ENCODE data around the gene EEF2.

The EEF2 gene

GRCh38 chr19:3958836-3959765 is 26.2 kb downstream of the EEF2 start:
- TF ChIP-seq NFIC (IDR thresholded peaks at IDR 0.05) (no peak), TAF1 (IDR thresholded peaks at IDR 0.05; ENCODE audit: low read depth) (no peak), TEAD4 (IDR thresholded peaks at IDR 0.05) (no peak), EP300 (IDR thresholded peaks at IDR 0.05; ENCODE audit: borderline replicate concordance) (no peak), CEBPB (IDR thresholded peaks at IDR 0.05) (no peak), FOXM1 (IDR thresholded peaks at IDR 0.05; ENCODE audit: borderline replicate concordance, low read depth) (no peak), CREB1 (IDR thresholded peaks at IDR 0.05; ENCODE audit: low read depth) (no peak), EGR1 (IDR thresholded peaks at IDR 0.05) (no peak)
- TF ChIP-seq, protein P1, sequence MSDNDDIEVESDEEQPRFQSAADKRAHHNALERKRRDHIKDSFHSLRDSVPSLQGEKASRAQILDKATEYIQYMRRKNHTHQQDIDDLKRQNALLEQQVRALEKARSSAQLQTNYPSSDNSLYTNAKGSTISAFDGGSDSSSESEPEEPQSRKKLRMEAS (IDR thresholded peaks at IDR 0.05) = no peak
- TF ChIP-seq, protein P2, sequence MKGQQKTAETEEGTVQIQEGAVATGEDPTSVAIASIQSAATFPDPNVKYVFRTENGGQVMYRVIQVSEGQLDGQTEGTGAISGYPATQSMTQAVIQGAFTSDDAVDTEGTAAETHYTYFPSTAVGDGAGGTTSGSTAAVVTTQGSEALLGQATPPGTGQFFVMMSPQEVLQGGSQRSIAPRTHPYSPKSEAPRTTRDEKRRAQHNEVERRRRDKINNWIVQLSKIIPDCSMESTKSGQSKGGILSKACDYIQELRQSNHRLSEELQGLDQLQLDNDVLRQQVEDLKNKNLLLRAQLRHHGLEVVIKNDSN (IDR thresholded peaks at IDR 0.05) = no peak

DNA sequence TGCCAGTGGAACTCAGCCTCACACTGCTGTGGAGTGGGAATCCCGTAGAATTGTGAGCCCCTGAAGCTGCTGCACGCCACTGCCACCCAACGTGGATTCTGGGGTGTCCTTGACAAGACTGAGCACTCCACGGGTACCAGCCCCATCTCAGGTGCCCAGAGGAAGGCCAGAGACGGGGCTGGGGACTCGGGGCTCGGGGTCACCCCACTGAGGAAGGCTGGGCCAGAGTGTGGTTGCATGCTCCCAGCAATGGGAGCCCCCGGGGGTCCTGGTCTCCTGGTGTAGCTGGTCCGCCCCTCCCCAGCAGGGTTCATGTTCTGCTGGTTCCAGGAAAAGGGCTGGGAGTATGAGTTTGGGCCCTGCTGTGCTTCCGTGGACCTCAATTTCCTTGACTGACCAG is 29.6 kb downstream of the EEF2 start:
- TF ChIP-seq EP300 (IDR thresholded peaks at IDR 0.05; ENCODE audit: borderline replicate concordance) (no peak), NFIC (IDR thresholded peaks at IDR 0.05) (no peak)
- TF ChIP-seq, protein P2 (IDR thresholded peaks at IDR 0.05) = no peak

DNA sequence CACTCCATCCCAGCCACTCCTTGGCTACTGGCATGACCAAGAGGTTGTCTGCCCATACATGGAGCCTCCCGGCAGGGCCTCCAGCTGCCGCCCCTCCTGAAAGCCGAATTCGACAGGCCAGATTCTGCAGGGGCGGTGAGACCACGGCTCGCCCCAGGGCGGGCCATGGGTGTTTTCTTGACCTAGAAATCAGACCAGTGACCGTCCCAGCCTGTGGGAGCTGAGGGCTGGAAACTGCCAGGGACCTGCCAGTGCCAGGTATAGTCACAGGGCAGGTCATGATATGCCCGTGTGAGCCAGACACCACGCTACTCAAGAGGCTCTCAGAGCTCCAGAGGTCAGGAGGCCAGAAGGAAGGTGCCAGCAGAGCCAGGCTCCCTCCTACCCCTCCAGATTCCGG is 31.2 kb downstream of the EEF2 start:
- TF ChIP-seq, protein P3, sequence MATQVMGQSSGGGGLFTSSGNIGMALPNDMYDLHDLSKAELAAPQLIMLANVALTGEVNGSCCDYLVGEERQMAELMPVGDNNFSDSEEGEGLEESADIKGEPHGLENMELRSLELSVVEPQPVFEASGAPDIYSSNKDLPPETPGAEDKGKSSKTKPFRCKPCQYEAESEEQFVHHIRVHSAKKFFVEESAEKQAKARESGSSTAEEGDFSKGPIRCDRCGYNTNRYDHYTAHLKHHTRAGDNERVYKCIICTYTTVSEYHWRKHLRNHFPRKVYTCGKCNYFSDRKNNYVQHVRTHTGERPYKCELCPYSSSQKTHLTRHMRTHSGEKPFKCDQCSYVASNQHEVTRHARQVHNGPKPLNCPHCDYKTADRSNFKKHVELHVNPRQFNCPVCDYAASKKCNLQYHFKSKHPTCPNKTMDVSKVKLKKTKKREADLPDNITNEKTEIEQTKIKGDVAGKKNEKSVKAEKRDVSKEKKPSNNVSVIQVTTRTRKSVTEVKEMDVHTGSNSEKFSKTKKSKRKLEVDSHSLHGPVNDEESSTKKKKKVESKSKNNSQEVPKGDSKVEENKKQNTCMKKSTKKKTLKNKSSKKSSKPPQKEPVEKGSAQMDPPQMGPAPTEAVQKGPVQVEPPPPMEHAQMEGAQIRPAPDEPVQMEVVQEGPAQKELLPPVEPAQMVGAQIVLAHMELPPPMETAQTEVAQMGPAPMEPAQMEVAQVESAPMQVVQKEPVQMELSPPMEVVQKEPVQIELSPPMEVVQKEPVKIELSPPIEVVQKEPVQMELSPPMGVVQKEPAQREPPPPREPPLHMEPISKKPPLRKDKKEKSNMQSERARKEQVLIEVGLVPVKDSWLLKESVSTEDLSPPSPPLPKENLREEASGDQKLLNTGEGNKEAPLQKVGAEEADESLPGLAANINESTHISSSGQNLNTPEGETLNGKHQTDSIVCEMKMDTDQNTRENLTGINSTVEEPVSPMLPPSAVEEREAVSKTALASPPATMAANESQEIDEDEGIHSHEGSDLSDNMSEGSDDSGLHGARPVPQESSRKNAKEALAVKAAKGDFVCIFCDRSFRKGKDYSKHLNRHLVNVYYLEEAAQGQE (IDR thresholded peaks at IDR 0.05; ENCODE audit: low read depth) = no peak
- TF ChIP-seq, protein P2 (IDR thresholded peaks at IDR 0.05) = no peak
- TF ChIP-seq EP300 (IDR thresholded peaks at IDR 0.05; ENCODE audit: borderline replicate concordance) = no peak
- no peak for TF ChIP-seq TAF1 (IDR thresholded peaks at IDR 0.05; ENCODE audit: low read depth)
- no peak for TF ChIP-seq CEBPB (IDR thresholded peaks at IDR 0.05)
- no peak for TF ChIP-seq TCF12 (IDR thresholded peaks at IDR 0.05; ENCODE audit: low read depth)
- TF ChIP-seq RAD21 (IDR thresholded peaks at IDR 0.05; ENCODE audit: low read depth) = no peak
- TF ChIP-seq, protein P1 (IDR thresholded peaks at IDR 0.05) = no peak
- no peak for TF ChIP-seq ZBTB7A (IDR thresholded peaks at IDR 0.05; ENCODE audit: low read depth)
- TF ChIP-seq NFIC (IDR thresholded peaks at IDR 0.05) = no peak
- no peak for TF ChIP-seq FOXM1 (IDR thresholded peaks at IDR 0.05; ENCODE audit: borderline replicate concordance, low read depth)
- TF ChIP-seq CREB1 (IDR thresholded peaks at IDR 0.05; ENCODE audit: low read depth) = no peak
- TF ChIP-seq EGR1 (IDR thresholded peaks at IDR 0.05) = no peak
- TF ChIP-seq TEAD4 (IDR thresholded peaks at IDR 0.05) = no peak
- TF ChIP-seq YY1 (IDR thresholded peaks at IDR 0.05; ENCODE audit: low read depth) = no peak

DNA sequence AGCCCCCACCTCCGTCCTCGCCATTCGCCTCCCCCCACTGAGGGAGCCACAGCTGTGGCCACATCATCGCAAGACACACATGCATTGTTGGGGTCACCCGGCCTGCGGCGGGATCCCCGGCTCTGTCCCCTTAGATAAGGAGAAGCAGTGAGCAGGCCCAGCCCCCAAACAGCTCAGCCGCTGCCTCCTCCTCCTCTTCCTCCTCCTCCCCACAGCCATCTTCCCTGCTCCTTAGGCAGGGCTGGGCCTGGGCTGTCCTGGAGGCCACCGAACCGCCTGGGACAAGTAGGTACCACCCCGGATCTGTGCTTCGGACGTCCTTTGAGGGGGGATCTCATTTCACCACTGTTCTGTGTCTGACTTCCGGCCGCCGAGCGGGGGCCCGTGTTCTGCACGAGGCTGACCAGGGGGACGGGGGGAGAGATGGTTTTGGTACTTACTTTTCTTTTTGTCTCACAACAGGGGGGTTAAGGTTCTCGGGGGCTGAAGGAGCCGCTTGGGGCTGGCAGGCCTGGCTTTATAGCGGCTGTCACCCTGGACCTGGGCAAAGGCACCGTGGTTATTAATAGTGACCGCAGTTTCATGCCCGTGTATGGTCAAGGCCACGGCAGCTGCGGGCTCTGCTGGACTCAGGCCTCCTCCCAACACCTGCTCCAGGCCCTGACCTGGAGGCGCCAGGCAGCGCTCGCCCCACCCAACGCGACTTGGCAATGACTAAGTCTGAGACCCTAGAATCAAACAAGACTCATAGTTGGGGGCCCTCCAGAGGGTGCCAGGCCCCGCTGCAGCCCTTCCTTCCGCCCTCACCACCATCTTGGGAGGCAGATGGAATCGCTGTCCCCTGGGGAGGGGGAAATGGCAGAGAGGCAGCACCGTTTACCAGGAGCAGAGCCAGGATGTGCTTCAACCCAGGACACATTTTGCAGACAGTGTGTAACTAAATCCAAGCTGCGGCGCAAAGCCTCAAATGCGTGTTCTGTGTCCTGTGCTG is 34.1 kb downstream of the EEF2 start:
- TF ChIP-seq, protein P2 (IDR thresholded peaks at IDR 0.05) = no peak
- TF ChIP-seq NFIC (IDR thresholded peaks at IDR 0.05) (no peak), TAF1 (IDR thresholded peaks at IDR 0.05; ENCODE audit: low read depth) (no peak)

DNA sequence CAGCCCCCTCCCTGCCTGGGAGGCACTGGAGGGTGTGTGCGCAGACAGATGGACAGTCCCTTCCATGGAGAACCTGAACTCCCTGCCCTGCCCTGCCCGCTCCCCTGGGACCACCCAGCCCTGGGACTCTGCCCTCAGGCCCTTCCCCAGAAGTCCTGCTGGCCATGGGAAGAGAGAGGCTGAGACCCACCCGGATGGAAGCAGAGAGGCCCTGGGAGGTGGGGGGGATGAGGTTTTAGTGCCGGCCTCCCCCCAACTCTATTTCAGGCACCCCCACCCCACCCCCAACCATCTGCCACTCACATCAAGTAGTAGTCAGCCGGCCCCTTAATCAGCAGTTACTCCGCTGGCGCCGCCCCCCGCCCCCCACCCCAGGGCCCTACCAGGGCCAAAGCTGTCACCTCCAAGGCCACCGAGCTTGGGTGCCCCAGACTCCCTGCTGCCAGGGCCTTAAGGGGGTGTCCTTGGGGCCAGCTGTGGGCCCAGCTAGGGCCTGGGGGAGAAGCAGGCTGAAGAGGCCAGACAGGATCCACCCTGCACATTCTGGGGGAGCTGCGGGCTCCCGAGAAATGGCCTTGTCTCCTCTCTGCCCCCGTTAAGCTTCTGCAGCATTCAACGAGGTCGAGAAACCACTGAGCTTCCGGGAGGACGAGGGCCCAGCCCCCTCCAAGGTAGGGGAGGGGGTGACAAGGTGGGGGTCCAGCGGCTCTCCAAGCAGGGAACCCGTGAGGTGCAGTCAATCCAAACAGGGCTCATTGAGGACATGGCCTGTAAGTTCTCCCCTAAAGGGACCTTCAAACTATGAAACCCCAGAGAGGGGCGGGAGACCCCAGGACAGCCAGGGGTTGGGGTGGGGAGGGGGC is 35.0 kb downstream of the EEF2 start:
- TF ChIP-seq YY1 (IDR thresholded peaks at IDR 0.05; ENCODE audit: low read depth) (no peak), TCF12 (IDR thresholded peaks at IDR 0.05; ENCODE audit: low read depth) (no peak), ZBTB7A (IDR thresholded peaks at IDR 0.05; ENCODE audit: low read depth) (no peak), NFIC (IDR thresholded peaks at IDR 0.05) (no peak), CEBPB (IDR thresholded peaks at IDR 0.05) (no peak), EGR1 (IDR thresholded peaks at IDR 0.05) (no peak), CREB1 (IDR thresholded peaks at IDR 0.05; ENCODE audit: low read depth) (no peak), TAF1 (IDR thresholded peaks at IDR 0.05; ENCODE audit: low read depth) (no peak), EP300 (IDR thresholded peaks at IDR 0.05; ENCODE audit: borderline replicate concordance) (no peak), RAD21 (IDR thresholded peaks at IDR 0.05; ENCODE audit: low read depth) (no peak), FOXM1 (IDR thresholded peaks at IDR 0.05; ENCODE audit: borderline replicate concordance, low read depth) (no peak), TEAD4 (IDR thresholded peaks at IDR 0.05) (no peak)
- TF ChIP-seq, protein P2 (IDR thresholded peaks at IDR 0.05) = no peak
- TF ChIP-seq, protein P1 (IDR thresholded peaks at IDR 0.05) = no peak
- TF ChIP-seq, protein P3 (IDR thresholded peaks at IDR 0.05; ENCODE audit: low read depth) = no peak

All from Ishikawa (cell line).